Pons (tissue), 1 donor: ENCODE data around the gene EMP3.
"Not testable (repeated sequence)": the region's sequence is repeated elsewhere in the genome, so short reads cannot be mapped to it uniquely, and the experiment has no call there.

Source experiments
- DNase-seq: peaks from one replicate; pipeline ENCODE4 v3.0.0-alpha.2; 2016; ENCODE audit warnings: low spot score

Gene EMP3, protein sequence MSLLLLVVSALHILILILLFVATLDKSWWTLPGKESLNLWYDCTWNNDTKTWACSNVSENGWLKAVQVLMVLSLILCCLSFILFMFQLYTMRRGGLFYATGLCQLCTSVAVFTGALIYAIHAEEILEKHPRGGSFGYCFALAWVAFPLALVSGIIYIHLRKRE

DNA sequence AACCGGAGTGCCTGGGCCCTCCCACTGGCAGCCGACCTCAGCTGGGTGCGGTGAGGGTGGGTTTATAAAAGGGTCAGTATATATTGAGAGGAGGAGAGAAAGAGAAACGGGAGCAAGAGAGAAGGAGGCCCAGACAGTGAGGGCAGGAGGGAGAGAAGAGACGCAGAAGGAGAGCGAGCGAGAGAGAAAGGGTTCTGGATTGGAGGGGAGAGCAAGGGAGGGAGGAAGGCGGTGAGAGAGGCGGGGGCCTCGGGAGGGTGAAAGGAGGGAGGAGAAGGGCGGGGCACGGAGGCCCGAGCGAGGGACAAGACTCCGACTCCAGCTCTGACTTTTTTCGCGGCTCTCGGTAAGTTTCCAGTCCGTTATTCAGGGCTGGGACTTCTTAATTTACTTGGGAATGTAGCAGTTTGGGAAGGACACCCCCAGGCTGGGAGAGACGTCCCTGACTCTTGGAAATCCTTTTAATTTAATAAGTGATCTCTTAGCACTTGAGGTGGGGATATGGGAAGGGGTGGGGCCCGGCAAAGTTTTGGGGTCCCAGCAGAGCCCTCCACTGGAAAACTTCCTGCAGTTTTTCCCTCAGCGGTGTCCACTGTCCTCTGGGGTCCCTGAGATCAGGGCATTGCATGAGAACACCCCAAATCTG is at the start of gene EMP3:
Gene EMP3, plus strand, starts transcription at position 288 of the 646 bp plus-strand sequence. CDS start 1,293 bp downstream, outside the sequence.
- no peak for DNase-seq

DNA sequence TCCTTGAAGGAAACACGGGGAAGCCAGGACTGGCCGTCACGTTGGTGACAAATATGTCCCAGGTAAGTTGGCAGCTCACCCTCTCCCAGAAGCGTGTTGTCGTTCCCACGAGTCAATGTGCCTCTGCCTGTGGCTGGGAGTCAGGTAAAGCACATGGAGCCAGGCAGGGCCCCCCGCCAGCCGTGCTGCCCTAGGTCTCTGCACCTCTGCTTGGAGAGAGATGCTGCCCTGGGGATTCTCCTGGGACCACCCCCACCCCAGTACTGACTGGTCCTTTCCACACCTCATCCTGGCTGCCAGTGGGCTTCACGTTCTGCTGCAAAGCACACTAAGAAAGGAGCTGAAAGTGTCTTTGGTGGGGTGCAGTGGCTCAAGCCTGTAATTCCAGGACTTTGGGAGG is 45.6 kb upstream of the EMP3 start:
- no peak for DNase-seq

DNA sequence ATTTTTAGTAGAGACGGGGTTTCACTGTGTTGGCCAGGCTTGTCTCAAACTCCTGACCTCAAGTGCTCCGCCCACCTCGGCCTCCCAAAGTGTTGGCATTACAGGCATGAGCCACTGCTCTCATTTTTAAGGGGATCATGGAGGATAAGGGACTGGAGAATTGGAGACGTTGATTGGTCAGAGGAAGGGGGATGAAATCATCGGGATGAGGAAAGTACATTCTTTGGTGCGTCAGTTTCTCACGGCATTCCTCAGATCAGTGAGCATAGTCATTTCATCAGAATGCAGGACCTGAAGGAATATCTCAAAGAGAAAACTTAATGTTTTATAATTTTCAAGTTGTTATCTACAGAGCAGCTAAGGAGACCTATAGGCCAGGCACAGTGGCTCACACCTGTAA is 41.4 kb upstream of the EMP3 start:
- no peak for DNase-seq

DNA sequence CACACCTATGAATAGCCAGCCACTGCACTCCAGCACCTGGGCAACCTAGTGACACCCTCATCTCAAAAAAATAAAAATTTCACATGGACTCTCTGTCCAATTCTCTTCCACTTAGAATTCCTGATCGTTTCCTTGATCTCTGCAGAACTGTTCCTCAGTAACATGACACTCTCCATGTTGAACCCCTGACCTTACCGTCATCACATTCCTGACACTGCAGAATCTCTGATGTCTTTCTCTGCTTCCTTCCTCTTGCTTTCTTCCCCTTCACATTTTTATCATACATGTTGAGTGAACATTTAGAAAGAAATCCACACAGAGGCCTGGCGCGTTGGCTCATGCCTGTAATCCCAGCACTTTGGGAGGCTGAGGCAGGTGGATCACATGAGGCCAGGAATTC is 40.5 kb upstream of the EMP3 start:
- DNase-seq, result no peak

DNA sequence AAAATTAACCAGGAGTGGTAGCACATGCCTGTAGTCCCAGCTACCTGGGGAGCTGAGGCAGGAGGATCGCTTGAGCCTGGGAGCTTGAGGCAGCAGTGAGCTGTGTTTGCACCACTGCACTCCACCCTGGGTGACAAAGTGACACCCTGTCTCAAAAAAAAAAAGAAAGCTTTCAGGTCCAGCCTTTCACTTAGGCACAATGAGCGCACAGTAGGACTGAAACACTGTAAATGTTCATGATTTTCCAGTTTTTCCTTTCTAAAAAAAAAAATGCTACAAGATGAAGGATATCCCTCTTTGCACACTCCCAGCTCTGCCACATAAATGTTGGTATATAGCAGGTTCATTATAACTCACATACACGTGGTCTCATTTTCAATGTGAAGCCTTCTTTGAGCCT is 37.6 kb upstream of the EMP3 start:
- no peak for DNase-seq

DNA sequence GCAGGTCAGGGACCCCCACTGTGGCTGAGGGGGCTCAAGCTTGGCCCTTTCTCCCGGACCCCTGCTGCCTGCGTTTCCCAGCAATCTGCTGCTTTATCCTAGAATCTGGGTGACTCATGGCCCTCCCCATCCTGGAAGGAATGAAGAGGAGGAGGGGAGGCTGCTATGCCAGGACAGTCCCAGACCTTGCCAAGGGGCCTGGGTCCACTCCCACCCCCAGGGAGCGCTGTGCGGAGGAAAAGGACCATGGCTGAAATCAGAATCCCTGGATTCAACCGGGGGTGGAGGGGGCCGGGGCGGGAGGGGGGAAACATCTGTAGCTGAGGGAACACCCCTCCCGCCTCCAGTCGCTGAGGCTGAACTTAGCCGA is 35.0 kb upstream of the EMP3 start:
- DNase-seq, result no peak

DNA sequence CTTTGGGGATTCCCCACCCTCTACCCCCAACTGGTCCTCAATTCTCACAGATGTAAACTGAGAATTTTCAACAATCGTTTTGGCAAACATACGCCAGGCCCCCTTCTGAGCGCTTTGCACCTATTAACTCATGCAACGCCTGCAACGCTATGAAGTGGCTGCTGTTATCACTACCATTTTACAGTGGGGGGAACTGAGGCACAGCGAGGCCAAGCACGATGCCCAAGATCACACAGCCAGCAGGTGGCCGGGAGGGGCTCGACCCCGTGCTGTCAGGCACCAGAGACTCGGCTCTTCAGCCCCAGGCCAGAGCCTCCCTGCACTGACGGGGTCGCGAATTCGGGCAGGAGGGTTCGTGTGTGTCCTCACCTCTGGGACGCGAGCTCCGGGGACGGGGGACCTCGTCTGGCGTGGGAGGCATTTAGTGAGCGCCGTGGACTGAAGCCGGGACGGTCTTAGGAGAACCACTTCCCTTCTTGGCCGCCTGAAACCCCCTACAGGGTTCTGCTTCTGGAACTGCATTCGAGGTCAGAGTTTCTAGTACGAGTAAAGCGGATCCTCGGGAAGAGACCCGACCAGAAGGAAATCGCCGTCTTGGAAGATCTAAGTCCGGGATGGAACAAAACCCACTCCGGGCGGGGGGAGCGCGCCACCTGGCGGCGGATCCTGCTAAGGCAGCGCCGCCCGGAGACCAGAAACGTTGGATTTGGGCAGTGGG is 34.4 kb upstream of the EMP3 start:
- DNase-seq, result peak; percentile 50

DNA sequence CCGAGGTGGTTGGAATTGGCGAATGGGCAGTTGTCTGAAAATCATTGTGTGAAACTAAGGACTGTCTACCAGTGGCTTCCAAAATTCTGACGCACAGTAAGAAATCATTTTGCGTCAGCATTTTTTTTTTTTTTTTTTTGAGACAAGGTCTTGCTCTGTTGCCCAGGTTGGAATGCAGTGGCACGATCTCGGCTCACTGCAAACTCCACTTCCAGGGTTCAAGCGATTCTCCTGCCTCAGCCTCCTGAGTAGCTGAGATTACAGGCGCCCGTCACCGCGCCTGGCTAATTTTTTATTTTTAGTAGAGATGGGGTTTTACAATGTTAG is 33.9 kb upstream of the EMP3 start:
- DNase-seq, result not testable (repeated sequence)

DNA sequence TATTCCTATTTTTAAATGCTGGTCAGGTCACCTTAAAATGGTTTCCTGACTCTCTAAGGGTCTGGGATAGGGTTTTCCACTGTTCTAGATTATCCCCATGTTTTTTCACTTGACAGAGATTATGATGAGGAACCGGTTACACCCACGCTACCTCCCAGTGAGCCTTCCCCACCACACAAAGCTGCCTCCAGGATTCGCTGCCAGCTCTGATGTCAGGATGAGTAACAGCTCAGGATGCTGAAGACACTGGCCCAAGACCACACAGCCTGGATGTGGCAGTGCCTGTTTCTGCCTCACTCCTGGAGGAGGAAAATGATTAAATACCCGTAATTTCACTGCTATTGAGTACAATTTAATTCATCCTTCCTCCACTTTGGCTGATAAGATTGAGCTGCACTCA is 32.6 kb upstream of the EMP3 start:
- DNase-seq, result no peak

DNA sequence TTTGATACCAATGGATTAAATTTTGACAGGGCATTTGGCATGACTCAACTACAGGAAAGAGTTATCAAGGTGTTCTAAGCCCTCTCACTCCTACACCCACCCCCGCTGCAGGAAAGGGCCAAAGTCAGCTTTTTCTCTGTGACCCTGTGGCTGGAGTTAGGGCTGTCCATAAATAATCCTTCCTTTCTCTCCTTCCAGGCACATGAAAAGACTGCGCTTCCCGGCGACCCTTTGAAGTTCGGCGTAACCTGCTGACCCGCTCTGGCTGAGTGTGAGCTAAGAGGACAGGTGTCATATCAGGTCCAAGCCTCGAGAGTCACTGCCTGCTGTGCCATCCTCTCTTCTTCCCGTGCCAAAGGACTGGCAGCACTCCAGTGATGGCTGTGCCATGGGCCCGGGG is 29.9 kb upstream of the EMP3 start:
- DNase-seq, result no peak

DNA sequence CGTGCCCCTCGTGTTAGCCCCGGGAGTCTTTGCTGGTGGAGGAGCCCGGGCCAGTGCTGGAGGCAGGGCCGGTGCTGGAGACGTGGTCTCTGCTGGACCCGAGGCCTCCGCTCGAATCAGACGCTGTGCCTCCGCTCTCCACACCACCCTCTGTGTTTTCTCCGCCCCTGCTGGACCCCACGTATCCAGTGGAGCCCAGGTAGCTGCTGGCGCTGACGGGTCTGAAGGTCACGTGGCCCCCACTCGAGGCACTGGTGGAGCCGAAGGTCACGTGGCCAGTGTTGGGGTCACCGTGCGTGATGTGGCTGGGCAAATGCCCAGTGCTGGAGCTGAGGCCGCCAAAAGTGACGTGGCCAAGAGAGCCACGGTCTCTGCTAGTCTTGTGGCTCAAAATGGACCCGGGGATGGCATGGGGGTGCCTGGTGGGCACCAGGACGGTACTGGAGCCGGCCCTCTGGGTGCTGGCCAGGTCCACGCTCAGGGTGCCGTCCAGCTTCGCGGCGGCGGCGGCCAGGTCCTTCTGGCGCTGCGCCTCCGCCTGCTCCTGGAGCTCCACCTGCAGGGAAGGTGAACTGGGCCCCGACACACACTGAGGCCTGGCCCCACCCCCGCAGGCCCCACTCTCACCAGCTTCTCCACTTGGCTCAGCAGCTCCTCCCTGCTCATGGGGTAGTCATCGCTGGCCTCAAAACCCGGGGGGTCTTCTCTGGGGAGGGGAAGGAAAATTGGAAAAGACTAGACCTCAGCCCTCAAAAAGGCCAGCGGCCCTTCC is 28.2 kb upstream of the EMP3 start:
- DNase-seq, result no peak

DNA sequence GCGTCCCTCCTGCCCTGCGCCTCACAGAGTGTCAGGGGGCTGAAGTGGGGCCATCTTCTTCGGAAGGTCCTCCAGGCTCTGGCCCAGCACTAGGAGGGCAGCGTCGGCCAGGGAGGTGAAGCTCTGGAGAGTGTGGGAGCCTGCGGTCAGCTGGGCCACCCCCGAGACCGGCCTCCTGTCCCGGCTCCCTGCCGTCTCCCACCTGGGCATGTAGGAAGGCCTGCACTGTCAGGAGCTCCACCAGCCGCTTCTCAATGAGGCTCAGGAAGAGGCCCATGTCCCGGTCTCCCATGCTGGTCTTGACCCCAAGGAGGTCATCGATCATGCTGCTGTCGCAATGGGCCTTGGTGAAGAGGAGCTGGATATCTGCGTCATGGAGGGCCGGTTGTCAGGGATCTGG is 27.4 kb upstream of the EMP3 start:
- no peak for DNase-seq

DNA sequence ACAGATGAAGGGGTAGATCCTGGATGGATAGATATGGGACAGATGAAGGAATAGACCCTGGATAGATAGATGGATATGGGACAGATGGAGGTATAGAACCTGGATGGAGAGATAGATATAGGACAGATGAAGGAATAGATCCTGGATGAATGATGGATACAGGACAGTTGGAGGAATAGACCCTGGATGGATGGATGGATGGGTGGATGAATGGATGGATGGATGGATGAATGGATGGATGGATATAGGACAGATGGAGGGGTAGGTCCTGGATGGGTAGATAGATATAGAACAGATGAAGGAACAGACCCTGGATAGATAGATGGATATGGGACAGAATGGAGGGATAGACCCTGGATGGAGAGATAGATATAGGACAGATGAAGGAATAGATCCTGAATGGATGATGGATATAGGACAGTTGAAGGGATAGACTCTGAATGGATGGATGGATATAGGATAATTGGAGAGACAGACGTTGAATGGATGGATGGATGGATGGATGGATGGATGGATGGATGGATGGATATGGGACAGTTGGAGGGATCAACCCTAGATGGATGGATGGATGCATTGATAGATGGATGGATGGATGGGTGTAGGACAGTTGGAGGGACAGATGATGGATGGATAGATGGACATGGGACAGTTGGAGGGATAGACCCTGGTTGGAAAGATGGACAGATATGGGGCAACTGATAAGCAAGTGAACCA is 23.3 kb upstream of the EMP3 start:
- DNase-seq, result no peak

DNA sequence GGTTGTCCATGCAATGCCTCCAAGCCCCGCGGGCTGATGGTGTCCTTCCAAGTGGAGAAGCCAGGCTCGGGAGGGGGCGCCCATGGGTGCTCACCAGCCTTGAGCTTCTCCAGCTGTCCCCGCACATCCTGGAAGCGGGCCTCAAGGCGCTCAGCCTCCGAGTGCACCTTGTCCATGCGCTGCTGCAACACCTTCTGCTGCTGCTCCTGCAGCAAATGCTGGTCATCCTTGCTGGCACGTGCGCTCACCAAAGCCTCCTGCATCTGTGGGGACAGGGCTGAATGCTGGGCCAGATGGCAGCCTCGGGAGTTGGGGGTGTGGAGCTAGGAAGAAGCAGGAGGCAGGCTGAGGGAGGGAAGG is 22.8 kb upstream of the EMP3 start:
- DNase-seq, result no peak

DNA sequence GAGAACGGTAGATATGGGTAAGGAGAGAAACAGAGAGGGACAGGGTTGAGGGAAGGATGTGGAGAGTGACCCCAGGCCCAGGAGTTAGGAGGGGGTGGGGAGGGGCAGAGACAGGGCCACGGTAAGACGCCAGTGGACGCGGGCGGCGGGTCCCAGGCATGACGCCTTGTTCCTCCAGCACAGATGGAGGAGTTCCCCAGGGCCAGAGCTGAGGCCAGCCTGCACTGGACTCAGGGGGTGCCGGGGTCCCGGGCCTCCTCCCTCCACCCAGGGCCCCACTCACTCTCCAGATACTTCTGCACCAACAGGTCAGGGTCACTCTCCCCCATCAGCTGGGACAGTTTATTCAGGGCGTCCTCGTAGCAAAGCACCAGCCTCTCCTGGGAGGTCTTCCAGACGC is 22.0 kb upstream of the EMP3 start:
- no peak for DNase-seq

DNA sequence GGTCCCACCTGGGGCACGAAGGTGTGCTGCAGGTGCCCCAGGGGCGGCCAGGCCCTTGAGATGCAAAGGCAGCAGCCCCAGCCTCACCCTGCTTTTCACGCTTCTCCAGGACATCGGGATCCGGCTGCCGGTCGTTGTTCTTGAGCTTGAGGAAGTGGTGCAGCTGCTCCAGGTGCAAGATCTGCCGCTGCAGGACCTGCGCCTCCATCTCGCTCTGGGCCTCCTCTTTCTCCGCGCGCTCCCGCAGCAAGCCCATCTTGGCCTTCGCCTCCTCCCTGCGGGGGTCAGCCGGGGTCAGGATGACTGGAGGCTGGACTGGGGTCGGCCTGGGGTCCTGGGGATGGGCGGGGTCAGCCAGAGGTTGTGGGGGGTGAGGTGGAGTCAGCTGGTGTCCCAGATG is 21.5 kb upstream of the EMP3 start:
- no peak for DNase-seq

DNA sequence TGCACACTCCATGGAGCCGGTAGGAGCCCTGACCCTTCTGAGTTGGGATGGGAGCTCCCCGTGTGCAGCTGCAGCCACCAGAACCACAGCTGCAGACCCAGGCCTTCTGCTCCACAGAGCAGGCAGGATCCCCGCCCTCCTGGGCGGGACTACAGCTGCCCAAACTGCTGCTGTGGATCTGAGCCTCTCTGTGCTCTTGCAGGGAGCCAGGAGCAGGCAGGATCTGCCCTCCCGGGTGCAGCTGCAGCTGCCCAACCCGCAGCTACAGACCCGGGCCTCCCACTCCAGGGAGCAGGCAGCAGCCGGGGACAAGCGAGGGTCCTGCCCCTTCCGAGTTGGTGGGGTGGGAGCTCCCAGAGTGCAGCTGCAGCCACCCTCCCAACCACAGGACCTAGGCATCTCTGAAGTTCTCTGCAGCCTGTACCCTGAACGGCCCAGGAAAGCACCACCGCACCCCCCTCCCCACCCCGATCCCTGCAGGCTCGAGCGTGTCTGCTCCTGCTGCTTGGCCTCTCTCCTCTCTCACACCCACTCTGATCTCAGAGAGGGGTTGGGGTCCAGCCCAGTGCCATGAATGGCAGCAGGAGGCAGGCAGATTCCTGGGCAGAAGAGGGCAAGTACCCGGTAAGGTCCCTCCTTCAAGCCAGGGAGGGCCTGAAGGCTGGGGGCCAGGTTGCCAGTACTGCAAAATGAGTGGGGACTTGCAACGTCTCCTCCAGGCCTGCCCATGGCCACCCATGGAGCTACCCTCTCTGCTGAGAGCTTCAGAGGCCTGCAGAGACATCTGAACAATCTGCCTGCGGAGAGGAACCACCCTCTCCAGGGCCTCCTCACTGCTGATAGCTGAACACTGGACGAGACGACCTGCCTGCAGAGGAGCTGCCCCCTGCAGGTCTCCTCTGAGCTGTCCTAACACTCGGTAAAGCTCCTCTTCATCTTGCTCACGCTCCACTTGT is 16.4 kb upstream of the EMP3 start:
- DNase-seq, result no peak

DNA sequence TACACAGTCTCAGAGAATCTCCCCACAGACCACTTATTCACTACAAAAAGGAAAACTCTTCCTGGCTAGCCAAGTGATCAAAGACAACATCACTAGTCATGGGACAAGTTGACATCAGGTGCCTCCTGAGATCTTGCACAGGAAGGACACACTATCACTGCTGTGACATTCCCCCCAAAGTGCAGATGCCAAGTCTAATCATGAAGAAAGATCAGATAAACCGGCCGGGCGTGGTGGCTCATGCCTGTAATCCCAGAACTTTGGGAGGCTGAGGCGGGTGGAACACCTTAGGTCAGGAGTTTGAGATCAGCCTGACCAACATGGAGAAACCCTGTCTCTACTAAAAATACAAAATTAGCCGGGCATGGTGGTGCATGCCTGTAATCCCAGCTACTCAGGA is 15.6 kb upstream of the EMP3 start:
- DNase-seq, result not testable (repeated sequence)

DNA sequence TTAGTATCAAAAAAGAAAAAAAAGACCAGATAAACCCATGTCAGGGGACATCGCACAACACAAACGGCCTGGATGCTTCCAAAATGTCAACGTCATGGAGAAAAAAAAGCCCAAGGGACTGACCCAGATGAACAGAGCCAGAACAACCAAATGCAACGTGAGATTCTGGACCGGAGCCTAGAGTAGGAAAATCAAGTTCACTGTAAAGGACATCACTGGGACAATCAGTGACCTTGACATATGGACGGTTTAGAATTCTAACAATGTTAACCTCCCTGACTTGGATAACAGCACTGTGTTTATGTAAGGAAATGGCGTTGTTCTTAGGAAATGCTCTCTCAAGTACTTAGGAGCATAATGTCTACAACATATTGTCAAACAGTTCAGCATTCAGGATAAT is 15.1 kb upstream of the EMP3 start:
- DNase-seq, result no peak

DNA sequence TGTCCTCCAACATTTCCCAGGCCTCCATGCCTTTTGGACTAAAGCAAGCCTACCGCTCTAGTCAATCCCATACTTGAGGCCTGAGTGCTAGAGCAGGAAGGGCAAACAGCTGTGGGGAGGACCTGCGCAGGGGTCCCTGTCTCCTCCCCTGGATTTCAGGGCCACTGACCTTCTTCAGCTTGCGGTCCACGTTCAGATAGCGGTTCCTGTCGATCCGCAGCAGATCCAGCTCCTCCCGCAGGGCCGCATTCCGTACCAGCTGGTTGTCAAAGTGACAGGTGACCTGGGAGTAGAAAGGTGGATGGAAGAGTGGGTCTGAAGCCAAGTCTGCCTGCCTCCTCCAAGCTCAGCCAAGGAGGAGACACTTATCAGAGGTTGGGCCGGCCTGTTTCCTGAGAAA is 14.0 kb upstream of the EMP3 start:
- DNase-seq, result no peak

DNA sequence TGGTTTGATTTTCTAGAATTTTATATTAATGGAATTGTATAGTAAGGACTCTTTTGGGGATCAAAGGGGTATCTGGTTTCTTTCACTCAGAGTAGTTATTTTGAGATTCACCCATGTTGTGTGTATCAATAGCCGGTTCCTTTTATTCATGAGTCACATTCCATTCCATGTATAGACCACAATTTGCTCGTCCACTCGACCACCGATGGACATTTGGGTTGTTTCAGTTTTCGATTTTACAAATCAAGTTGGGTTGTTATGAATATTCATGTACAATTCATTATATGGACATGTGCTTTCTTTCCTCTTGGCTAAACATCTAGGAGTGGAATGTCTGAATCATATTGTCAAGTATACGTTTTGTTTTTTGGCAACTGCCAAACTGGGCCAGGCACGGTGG is 9.6 kb upstream of the EMP3 start:
- no peak for DNase-seq

DNA sequence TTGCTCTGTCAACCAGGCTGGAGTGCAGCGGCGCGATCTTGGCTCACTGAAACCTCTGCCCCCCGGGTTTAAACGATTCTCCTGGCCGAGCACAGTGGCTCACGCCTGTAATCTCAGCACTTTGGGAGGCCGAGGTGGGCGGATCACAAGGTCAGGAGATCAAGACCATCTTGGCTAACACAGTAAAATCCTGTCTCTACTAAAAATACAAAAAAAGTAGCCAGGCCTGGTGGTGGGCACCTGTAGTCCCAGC is 7.7 kb upstream of the EMP3 start:
- not testable (repeated sequence) for DNase-seq
